Mesenchymal stem cell (in vitro differentiated cells and primary cell): ENCODE measurements around the gene SNX30.

Experiments
- DNase-seq: peaks from one replicate; pipeline ENCODE4 v3.0.0-alpha.2; 2013
- H2AFZ ChIP-seq: one replicate; pipeline ENCODE4 v1.6.1; 2013; ENCODE audit warnings: low read depth, mild to moderate bottlenecking, control low read depth, inconsistent platforms, low read length, moderate library complexity
- H2AK5ac ChIP-seq: 2 replicates; pipeline ENCODE4 v1.6.1; 2013; ENCODE audit warnings: low read length, moderate library complexity, mild to moderate bottlenecking, inconsistent platforms; ENCODE audit not compliant: severe bottlenecking
- H2BK120ac ChIP-seq: one replicate; pipeline ENCODE4 v1.6.1; 2013; ENCODE audit warnings: low read depth, mild to moderate bottlenecking, inconsistent platforms, low read length, moderate library complexity
- H2BK12ac ChIP-seq, 2 experiments: one replicate each; pipeline ENCODE4 v1.6.1; 2013; ENCODE audit warnings: inconsistent platforms in 2 of 2, low read length in 2 of 2, mild to moderate bottlenecking in 2 of 2, moderate library complexity in 2 of 2, control low read depth in 1 of 2
- H2BK15ac ChIP-seq: one replicate; pipeline ENCODE4 v1.6.1; 2013; ENCODE audit warnings: mild to moderate bottlenecking, low read depth, inconsistent platforms; ENCODE audit not compliant: poor library complexity, severe bottlenecking
- H2BK5ac ChIP-seq: 2 replicates; pipeline ENCODE4 v1.6.1; 2013; ENCODE audit warnings: low read depth, mild to moderate bottlenecking, low read length, control low read depth, inconsistent platforms; ENCODE audit not compliant: poor library complexity, severe bottlenecking
- H3K14ac ChIP-seq, 2 experiments: one replicate each; pipeline ENCODE4 v1.6.1; 2013; ENCODE audit warnings: inconsistent platforms in 2 of 2, low read length in 2 of 2, control low read depth in 1 of 2, mild to moderate bottlenecking in 1 of 2, moderate library complexity in 1 of 2
- H3K18ac ChIP-seq, 2 experiments: one replicate each; pipeline ENCODE4 v1.6.1; 2013; ENCODE audit warnings: inconsistent platforms in 2 of 2, low read length in 2 of 2, control low read depth in 1 of 2, low read depth in 1 of 2, mild to moderate bottlenecking in 1 of 2
- H3K23ac ChIP-seq, 2 experiments: one replicate each; pipeline ENCODE4 v1.6.1; 2013; ENCODE audit warnings: inconsistent platforms in 2 of 2, low read length in 2 of 2, mild to moderate bottlenecking in 2 of 2, moderate library complexity in 2 of 2, control low read depth in 1 of 2
- H3K27ac ChIP-seq: 2 replicates; pipeline ENCODE4 v1.5.1; 2013; ENCODE audit warnings: mild to moderate bottlenecking, moderate library complexity, low read length, control low read depth, inconsistent platforms; ENCODE audit not compliant: poor library complexity, severe bottlenecking
- H3K27me3 ChIP-seq, 2 experiments: 2 replicates each; pipeline versions ENCODE4 v1.6.1 to v1.7.0; 2013; ENCODE audit warnings: low read length in 2 of 2, mild to moderate bottlenecking in 2 of 2, moderate library complexity in 2 of 2, control low read depth in 1 of 2, inconsistent platforms in 1 of 2; ENCODE audit not compliant: control insufficient read depth in 1 of 2, insufficient read depth in 1 of 2
- H3K36me3 ChIP-seq, 2 experiments: 2 replicates each; pipeline versions ENCODE4 v1.6.1 to v1.7.0; 2013; ENCODE audit warnings: low read length in 2 of 2, control low read depth in 1 of 2, inconsistent platforms in 1 of 2, low read depth in 1 of 2, mild to moderate bottlenecking in 1 of 2; ENCODE audit not compliant: insufficient read depth in 2 of 2, control insufficient read depth in 1 of 2
- H3K4ac ChIP-seq, 2 experiments: one replicate each; pipeline ENCODE4 v1.6.1; 2013; ENCODE audit warnings: inconsistent platforms in 2 of 2, low read length in 2 of 2, mild to moderate bottlenecking in 2 of 2, moderate library complexity in 2 of 2, control low read depth in 1 of 2, low read depth in 1 of 2
- H3K4me1 ChIP-seq: 2 replicates; pipeline ENCODE4 v1.6.1; 2013; ENCODE audit warnings: low read depth, low read length, control low read depth; ENCODE audit not compliant: control insufficient read depth, insufficient read depth
- H3K4me2 ChIP-seq: 2 replicates; pipeline ENCODE4 v1.6.1; 2013; ENCODE audit warnings: low read length, mild to moderate bottlenecking, inconsistent platforms; ENCODE audit not compliant: poor library complexity, severe bottlenecking
- H3K4me3 ChIP-seq, 2 experiments: 2 replicates each; pipeline versions ENCODE4 v1.5.1 to v1.7.0; 2013; ENCODE audit warnings: low read length in 2 of 2, mild to moderate bottlenecking in 2 of 2, control low read depth in 1 of 2, low read depth in 1 of 2; ENCODE audit not compliant: insufficient read depth in 1 of 2
- H3K79me1 ChIP-seq: replicated peaks from 2 replicates; pipeline ENCODE4 v1.6.1; 2013; ENCODE audit warnings: mild to moderate bottlenecking, control low read depth, low read length, inconsistent platforms; ENCODE audit not compliant: poor library complexity, severe bottlenecking
- H3K9ac ChIP-seq: 2 replicates; pipeline ENCODE4 v1.7.0; 2013; ENCODE audit warnings: mild to moderate bottlenecking, low read length, moderate library complexity
- H3K9me3 ChIP-seq: 2 replicates; pipeline ENCODE4 v1.7.0; 2013; ENCODE audit warnings: mild to moderate bottlenecking, low read length; ENCODE audit not compliant: control insufficient read depth
- H4K8ac ChIP-seq: one replicate; pipeline ENCODE4 v1.6.1; 2013; ENCODE audit warnings: inconsistent platforms, mild to moderate bottlenecking, low read length, moderate library complexity
- H4K91ac ChIP-seq: one replicate; pipeline ENCODE4 v1.6.1; 2013; ENCODE audit warnings: mild to moderate bottlenecking, low read length, inconsistent platforms
- WGBS: methylation state at CpG from one replicate; pipeline ENCODE4 v1.1.7; 2013; ENCODE audit warnings: mixed read lengths; 5-methylcytosine and 5-hydroxymethylcytosine counted together

The SNX30 gene

GRCh38 chr9:112894041-112894440, 143.5 kb downstream of the SNX30 start:
- DNase-seq = peak; percentile 8
- H4K8ac ChIP-seq = no peak overlapping the region
- no peak overlapping the region for H2AK5ac ChIP-seq
- H3K4me1 ChIP-seq = peaks cover 10% of the 10 kb centered on the region
- H2BK120ac ChIP-seq = no peak overlapping the region
- H2BK5ac ChIP-seq = no peak overlapping the region
- no peaks in the 10 kb centered on the region for H3K36me3 ChIP-seq
- H2BK15ac ChIP-seq = no peak overlapping the region
- peaks cover 22 to 40% of the 10 kb centered on the region in 2 experiments for H3K27me3 ChIP-seq
- H4K91ac ChIP-seq = no peak overlapping the region
- H3K79me1 ChIP-seq = no peaks in the 10 kb centered on the region
- no peak overlapping the region for H3K27ac ChIP-seq
- H3K4me3 ChIP-seq = no peak overlapping the region
- H3K23ac ChIP-seq = no peak overlapping the region
- no peak overlapping the region for H3K4me2 ChIP-seq
- H3K4ac ChIP-seq = no peak overlapping the region
- 93% methylated on average over 1 of the region's 1 CpG for WGBS
- H3K9me3 ChIP-seq = no peaks in the 10 kb centered on the region
- no peak overlapping the region for H3K18ac ChIP-seq
- no peak overlapping the region for H2AFZ ChIP-seq
- no peak overlapping the region for H3K9ac ChIP-seq
- no peak overlapping the region for H3K14ac ChIP-seq
- no peak overlapping the region for H2BK12ac ChIP-seq

DNA sequence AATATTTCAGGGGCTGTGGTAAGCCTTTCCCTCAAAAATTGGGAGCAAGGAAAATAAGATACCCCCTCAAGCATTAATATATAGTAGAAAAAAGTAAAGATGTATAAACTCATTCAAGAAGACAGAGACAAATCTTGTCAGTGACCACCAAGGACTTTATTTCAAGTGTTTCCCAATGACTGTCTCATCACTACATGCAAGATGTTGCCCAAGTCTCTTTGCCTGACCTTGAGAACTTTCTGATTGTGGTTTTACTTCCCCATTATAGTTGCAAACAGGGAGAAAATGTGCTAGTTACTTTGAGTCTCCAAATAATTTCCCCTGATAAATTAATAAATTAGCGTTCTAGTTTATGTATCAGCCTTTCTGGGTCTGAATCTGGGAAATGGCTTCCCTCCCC, 144.1 kb downstream of the SNX30 start:
- peaks cover 10% of the 10 kb centered on the region for H3K4me1 ChIP-seq
- H2AFZ ChIP-seq = no peak overlapping the region
- H3K79me1 ChIP-seq = no peaks in the 10 kb centered on the region
- no peak overlapping the region for H3K9ac ChIP-seq
- no peak overlapping the region for H3K4ac ChIP-seq
- WGBS = 100% methylated on average over 1 of the region's 1 CpG
- H4K8ac ChIP-seq = no peak overlapping the region
- no peak overlapping the region for H3K27ac ChIP-seq
- peaks cover 15 to 34% of the 10 kb centered on the region in 2 experiments for H3K27me3 ChIP-seq
- H2BK12ac ChIP-seq = no peak overlapping the region
- H2BK15ac ChIP-seq = no peak overlapping the region
- H2BK5ac ChIP-seq = no peak overlapping the region
- H2AK5ac ChIP-seq = no peak overlapping the region
- H3K36me3 ChIP-seq = no peaks in the 10 kb centered on the region
- H3K9me3 ChIP-seq = no peaks in the 10 kb centered on the region
- H3K23ac ChIP-seq = no peak overlapping the region
- H3K4me3 ChIP-seq = no peak overlapping the region
- H3K18ac ChIP-seq = no peak overlapping the region
- no peak overlapping the region for H2BK120ac ChIP-seq
- H3K4me2 ChIP-seq = no peak overlapping the region
- DNase-seq = peak; percentile 22
- H4K91ac ChIP-seq = no peak overlapping the region
- no peak overlapping the region for H3K14ac ChIP-seq

- DNase-seq = no peak
- H2AFZ ChIP-seq = no peak overlapping the region
- no peaks in the 10 kb centered on the region for H3K9me3 ChIP-seq
- no peak overlapping the region for H4K8ac ChIP-seq
- no peak overlapping the region for H2BK15ac ChIP-seq
- 65% methylated on average over 2 of the region's 3 CpGs for WGBS
- no peak overlapping the region for H4K91ac ChIP-seq
- peaks cover 3 to 19% of the 10 kb centered on the region in 2 experiments for H3K27me3 ChIP-seq
- H3K4me2 ChIP-seq = no peak overlapping the region
- no peak overlapping the region for H3K4ac ChIP-seq
- no peak overlapping the region for H3K27ac ChIP-seq
- H3K4me1 ChIP-seq = no peaks in the 10 kb centered on the region
- no peak overlapping the region for H3K23ac ChIP-seq
- no peak overlapping the region for H2BK5ac ChIP-seq
- no peaks in the 10 kb centered on the region for H3K36me3 ChIP-seq
- H2AK5ac ChIP-seq = no peak overlapping the region
- H2BK120ac ChIP-seq = no peak overlapping the region
- H3K79me1 ChIP-seq = no peaks in the 10 kb centered on the region
- H2BK12ac ChIP-seq = no peak overlapping the region
- no peak overlapping the region for H3K14ac ChIP-seq
- H3K18ac ChIP-seq = no peak overlapping the region
- no peak overlapping the region for H3K4me3 ChIP-seq
- H3K9ac ChIP-seq = no peak overlapping the region
These were observed 145.6 kb downstream of the SNX30 start for GRCh38 chr9:112896131-112896530.

GRCh38 chr9:112898872-112899311, 148.3 kb downstream of the SNX30 start:
- no peak overlapping the region for H4K8ac ChIP-seq
- H3K27me3 ChIP-seq = peaks cover 0 to 4% of the 10 kb centered on the region in 2 experiments
- no peak overlapping the region for H2AFZ ChIP-seq
- no peaks in the 10 kb centered on the region for H3K36me3 ChIP-seq
- DNase-seq = no peak
- no peaks in the 10 kb centered on the region for H3K79me1 ChIP-seq
- no peak overlapping the region for H2BK5ac ChIP-seq
- no peak overlapping the region for H3K23ac ChIP-seq
- H2AK5ac ChIP-seq = no peak overlapping the region
- H2BK12ac ChIP-seq = no peak overlapping the region
- no peak overlapping the region for H3K27ac ChIP-seq
- H3K9ac ChIP-seq = no peak overlapping the region
- WGBS = 94% methylated on average over 2 of the region's 6 CpGs
- no peak overlapping the region for H2BK120ac ChIP-seq
- no peak overlapping the region for H3K4me2 ChIP-seq
- H3K14ac ChIP-seq = no peak overlapping the region
- H3K18ac ChIP-seq = no peak overlapping the region
- no peak overlapping the region for H3K4ac ChIP-seq
- no peaks in the 10 kb centered on the region for H3K9me3 ChIP-seq
- no peaks in the 10 kb centered on the region for H3K4me1 ChIP-seq
- no peak overlapping the region for H3K4me3 ChIP-seq
- H4K91ac ChIP-seq = no peak overlapping the region
- H2BK15ac ChIP-seq = no peak overlapping the region
